Measurements from ENCODE around the gene KIAA1586. TPM values are rescaled to one million over a fixed set of nuclear protein-coding genes. Genes with fewer than 3 reads are reported as not detected.

KIAA1586 gene
- polyA plus RNA-seq, 1 donor (not counting 4 experiments of a cell fraction or from before 2014, with no cell fraction given), result 8.2 TPM

DNA sequence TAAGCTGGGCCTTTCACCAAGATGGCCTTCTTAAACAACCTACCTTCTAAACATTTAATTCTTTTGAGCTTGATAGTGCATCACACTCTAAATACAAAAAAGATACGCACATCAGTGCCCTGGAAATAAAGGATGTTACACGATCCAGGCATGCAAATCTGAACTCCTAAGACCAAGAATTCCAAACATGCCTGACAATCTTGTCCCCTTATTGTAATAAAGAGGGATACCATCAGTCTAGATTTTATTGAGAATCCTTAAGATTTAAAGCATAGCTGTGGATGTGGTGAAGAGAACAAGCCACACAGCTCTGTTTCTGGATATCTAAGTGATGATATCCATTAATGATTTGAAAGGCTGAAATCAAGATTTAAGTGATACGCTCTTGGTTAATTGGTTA lies 56.5 kb downstream of the KIAA1586 start:
- Histone ChIP-seq H3K79me2 (ENCODE audit: control insufficient read depth, insufficient read depth, low read length) (peaks cover 77% of the 10 kb centered on the region), H3K4me1 (ENCODE audit: control insufficient read depth, extremely low read depth, insufficient read depth, low read length) (no peaks in the 10 kb centered on the region), H3K9ac (ENCODE audit: control insufficient read depth, extremely low read depth, insufficient read depth, low read length) (no peak overlapping the region), H3K4me2 (ENCODE audit: control insufficient read depth, extremely low read depth, insufficient read depth, low read depth, low read length) (no peak overlapping the region), H3K9me1 (ENCODE audit: control insufficient read depth, extremely low read depth, insufficient read depth, low read length) (no peaks in the 10 kb centered on the region), H2AFZ (ENCODE audit: control insufficient read depth, low read length) (no peak overlapping the region), H3K36me3 (ENCODE audit: control insufficient read depth in 2 of 2, extremely low read depth in 1 of 2, insufficient read depth in 2 of 2, low read length in 2 of 2) (peaks cover 22 to 28% of the 10 kb centered on the region in 2 experiments), H3K9me3 (ENCODE audit: control insufficient read depth, low read depth, low read length) (no peaks in the 10 kb centered on the region), H3K27ac (ENCODE audit: control insufficient read depth, insufficient read depth, low read length) (no peak overlapping the region), H3K4me3 (ENCODE audit: control insufficient read depth in 2 of 3, extremely low read depth in 1 of 3, insufficient read depth in 2 of 3, low read depth in 1 of 3, low read length in 3 of 3) (no peak overlapping the region), H3K27me3 (ENCODE audit: control insufficient read depth, extremely low read depth, insufficient read depth, low read length) (no peaks in the 10 kb centered on the region), H4K20me1 (ENCODE audit: control insufficient read depth, extremely low read depth, insufficient read depth, low read length) (peaks cover 4% of the 10 kb centered on the region)
- dilution Hi-C loops (cut with MboI; ENCODE audit: extremely low pct_ligation_motif_present, low sequenced_read_pairs), result no loop called here
- FAIRE-seq (no peak), DNase-seq (ENCODE audit: low read depth, low spot score) (no peak)
- TF ChIP-seq, protein P1, sequence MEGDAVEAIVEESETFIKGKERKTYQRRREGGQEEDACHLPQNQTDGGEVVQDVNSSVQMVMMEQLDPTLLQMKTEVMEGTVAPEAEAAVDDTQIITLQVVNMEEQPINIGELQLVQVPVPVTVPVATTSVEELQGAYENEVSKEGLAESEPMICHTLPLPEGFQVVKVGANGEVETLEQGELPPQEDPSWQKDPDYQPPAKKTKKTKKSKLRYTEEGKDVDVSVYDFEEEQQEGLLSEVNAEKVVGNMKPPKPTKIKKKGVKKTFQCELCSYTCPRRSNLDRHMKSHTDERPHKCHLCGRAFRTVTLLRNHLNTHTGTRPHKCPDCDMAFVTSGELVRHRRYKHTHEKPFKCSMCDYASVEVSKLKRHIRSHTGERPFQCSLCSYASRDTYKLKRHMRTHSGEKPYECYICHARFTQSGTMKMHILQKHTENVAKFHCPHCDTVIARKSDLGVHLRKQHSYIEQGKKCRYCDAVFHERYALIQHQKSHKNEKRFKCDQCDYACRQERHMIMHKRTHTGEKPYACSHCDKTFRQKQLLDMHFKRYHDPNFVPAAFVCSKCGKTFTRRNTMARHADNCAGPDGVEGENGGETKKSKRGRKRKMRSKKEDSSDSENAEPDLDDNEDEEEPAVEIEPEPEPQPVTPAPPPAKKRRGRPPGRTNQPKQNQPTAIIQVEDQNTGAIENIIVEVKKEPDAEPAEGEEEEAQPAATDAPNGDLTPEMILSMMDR (optimal IDR thresholded peaks at IDR 0.05 in 1 of 3, IDR thresholded peaks at IDR 0.05 in 1 of 3, conservative IDR thresholded peaks at IDR 0.05 in 1 of 3; ENCODE audit: extremely low read depth in 1 of 3, insufficient read depth in 2 of 3, low read length in 3 of 3), result no peak
- TF ChIP-seq EZH2 (IDR thresholded peaks at IDR 0.05; ENCODE audit: low read length), result no peak

DNA sequence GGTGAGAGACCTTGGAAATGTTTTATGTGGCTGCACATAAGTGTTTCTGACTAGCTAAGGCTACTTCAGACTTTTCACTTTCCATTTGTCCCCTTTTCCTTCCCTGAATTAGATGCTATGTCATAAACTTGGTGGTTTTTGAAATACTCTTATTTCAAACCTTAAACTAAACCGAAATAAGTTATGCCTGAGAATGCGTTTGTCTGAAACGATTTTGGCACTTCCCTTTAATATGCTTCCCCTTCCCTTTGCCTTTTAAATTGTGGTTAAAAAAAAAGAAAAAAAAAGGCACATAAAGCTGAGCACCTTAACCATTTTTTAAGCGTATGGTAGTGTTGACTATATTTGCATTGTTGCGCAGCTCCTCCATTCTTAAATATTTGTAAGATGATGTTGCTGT lies 57.8 kb downstream of the KIAA1586 start:
- Histone ChIP-seq H3K9me3 (ENCODE audit: control insufficient read depth, low read depth, low read length) (no peaks in the 10 kb centered on the region), H4K20me1 (ENCODE audit: control insufficient read depth, extremely low read depth, insufficient read depth, low read length) (no peaks in the 10 kb centered on the region), H3K4me1 (ENCODE audit: control insufficient read depth, extremely low read depth, insufficient read depth, low read length) (no peaks in the 10 kb centered on the region), H3K27ac (ENCODE audit: control insufficient read depth, insufficient read depth, low read length) (no peak overlapping the region), H3K27me3 (ENCODE audit: control insufficient read depth, extremely low read depth, insufficient read depth, low read length) (no peaks in the 10 kb centered on the region), H3K79me2 (ENCODE audit: control insufficient read depth, insufficient read depth, low read length) (peaks cover 77% of the 10 kb centered on the region), H2AFZ (ENCODE audit: control insufficient read depth, low read length) (no peak overlapping the region), H3K9me1 (ENCODE audit: control insufficient read depth, extremely low read depth, insufficient read depth, low read length) (no peaks in the 10 kb centered on the region), H3K9ac (ENCODE audit: control insufficient read depth, extremely low read depth, insufficient read depth, low read length) (no peak overlapping the region), H3K4me3 (ENCODE audit: control insufficient read depth in 2 of 3, extremely low read depth in 1 of 3, insufficient read depth in 2 of 3, low read depth in 1 of 3, low read length in 3 of 3) (no peak overlapping the region), H3K36me3 (ENCODE audit: control insufficient read depth in 2 of 2, extremely low read depth in 1 of 2, insufficient read depth in 2 of 2, low read length in 2 of 2) (peaks cover 18 to 22% of the 10 kb centered on the region in 2 experiments), H3K4me2 (ENCODE audit: control insufficient read depth, extremely low read depth, insufficient read depth, low read depth, low read length) (no peak overlapping the region)
- DNase-seq (ENCODE audit: low read depth, low spot score), result no peak
- FAIRE-seq, result no peak
- dilution Hi-C loops (cut with MboI; ENCODE audit: extremely low pct_ligation_motif_present, low sequenced_read_pairs), result no loop called here
- no peak for TF ChIP-seq EZH2 (IDR thresholded peaks at IDR 0.05; ENCODE audit: low read length)
- TF ChIP-seq, protein P1 (optimal IDR thresholded peaks at IDR 0.05 in 1 of 3, IDR thresholded peaks at IDR 0.05 in 1 of 3, conservative IDR thresholded peaks at IDR 0.05 in 1 of 3; ENCODE audit: extremely low read depth in 1 of 3, insufficient read depth in 2 of 3, low read length in 3 of 3), result no peak

Small RNA genes within 50 kb of the gene (small RNA-seq; reads per million reads assigned to genes)
- 0 reads per million in 3 experiments for gene FTH1P15 (ENCODE audit: insufficient read length in 3 of 3, low read depth in 3 of 3, low replicate concordance in 1 of 3)

Other genes with a start within 250 kb of the KIAA1586 start
- gene BEND6, start 91.6 kb upstream of the KIAA1586 start, polyA plus RNA-seq, result 0.77 to 1.0 TPM (median 0.77 TPM) in 3 replicates
- gene ZNF451, start 43.5 kb downstream of the KIAA1586 start, polyA plus RNA-seq, result 22.1 to 32.1 TPM (median 26.1 TPM) in 3 replicates
- gene BAG2, start 125.6 kb downstream of the KIAA1586 start, polyA plus RNA-seq, result 0.89 to 1.6 TPM (median 1.1 TPM) in 3 replicates
- gene RAB23, start 175.6 kb downstream of the KIAA1586 start, polyA plus RNA-seq, result 7.3 to 14.6 TPM (median 10.0 TPM) in 3 replicates